ENCODE data around the gene FANCI.

The FANCI gene

GRCh38 chr15:89346516-89347231 lies 102.9 kb downstream of the FANCI start:
- Mint-ChIP-seq H3K4me1 (ENCODE audit: low read depth) (peaks cover 8% of the 10 kb centered on the region), H3K27me3 (peaks cover 3% of the 10 kb centered on the region), H3K4me3 (no peak overlapping the region), H3K27ac (no peak overlapping the region), H3K9me3 (no peaks in the 10 kb centered on the region), H3K36me3 (ENCODE audit: low read depth) (no peaks in the 10 kb centered on the region)

- H3K36me3 Mint-ChIP-seq (ENCODE audit: low read depth) = no peaks in the 10 kb centered on the region
- H3K4me1 Mint-ChIP-seq (ENCODE audit: low read depth) = peaks cover 8% of the 10 kb centered on the region
- peaks cover 14% of the 10 kb centered on the region for H3K27me3 Mint-ChIP-seq
- H3K27ac Mint-ChIP-seq = no peak overlapping the region
- no peak overlapping the region for H3K4me3 Mint-ChIP-seq
- H3K9me3 Mint-ChIP-seq = no peaks in the 10 kb centered on the region
Measured at GRCh38 chr15:89349206-89349558, 105.4 kb downstream of the FANCI start.

GRCh38 chr15:89352476-89352875 lies 108.7 kb downstream of the FANCI start:
- H3K9me3 Mint-ChIP-seq = no peaks in the 10 kb centered on the region
- no peaks in the 10 kb centered on the region for H3K36me3 Mint-ChIP-seq (ENCODE audit: low read depth)
- H3K4me1 Mint-ChIP-seq (ENCODE audit: low read depth) = peaks cover 8% of the 10 kb centered on the region
- H3K27me3 Mint-ChIP-seq = peaks cover 37% of the 10 kb centered on the region
- no peak overlapping the region for H3K4me3 Mint-ChIP-seq
- no peak overlapping the region for H3K27ac Mint-ChIP-seq

- Mint-ChIP-seq H3K4me1 (ENCODE audit: low read depth) (peaks cover 2% of the 10 kb centered on the region), H3K27me3 (peaks cover 46% of the 10 kb centered on the region), H3K27ac (no peak overlapping the region)
Measured at GRCh38 chr15:89353991-89354390, 110.2 kb downstream of the FANCI start.

GRCh38 chr15:89356634-89357298 lies 113.0 kb downstream of the FANCI start:
- peaks cover 13% of the 10 kb centered on the region for H3K4me1 Mint-ChIP-seq (ENCODE audit: low read depth)
- peaks cover 72% of the 10 kb centered on the region for H3K27me3 Mint-ChIP-seq
- no peak overlapping the region for H3K4me3 Mint-ChIP-seq

More at GRCh38 chr15:89353991-89354390, 110.2 kb downstream of the FANCI start:
- Mint-ChIP-seq H3K4me3 (no peak overlapping the region), H3K36me3 (ENCODE audit: low read depth) (no peaks in the 10 kb centered on the region), H3K9me3 (no peaks in the 10 kb centered on the region)

GRCh38 chr15:89358435-89358754 lies 114.6 kb downstream of the FANCI start:
- Mint-ChIP-seq H3K4me3 (peak overlapping the region; percentile 75), H3K27me3 (peaks cover 78% of the 10 kb centered on the region), H3K27ac (no peak overlapping the region)

More at GRCh38 chr15:89356634-89357298, 113.0 kb downstream of the FANCI start:
- Mint-ChIP-seq H3K36me3 (ENCODE audit: low read depth) (no peaks in the 10 kb centered on the region), H3K27ac (no peak overlapping the region), H3K9me3 (no peaks in the 10 kb centered on the region)

GRCh38 chr15:89358755-89359439 lies 115.1 kb downstream of the FANCI start:
- Mint-ChIP-seq H3K36me3 (ENCODE audit: low read depth) (no peaks in the 10 kb centered on the region), H3K9me3 (no peaks in the 10 kb centered on the region), H3K27ac (no peak overlapping the region), H3K4me3 (peak overlapping the region; percentile 75), H3K27me3 (peaks cover 78% of the 10 kb centered on the region), H3K4me1 (ENCODE audit: low read depth) (peaks cover 19% of the 10 kb centered on the region)

More at GRCh38 chr15:89358435-89358754, 114.6 kb downstream of the FANCI start:
- Mint-ChIP-seq H3K4me1 (ENCODE audit: low read depth) (peaks cover 18% of the 10 kb centered on the region), H3K9me3 (no peaks in the 10 kb centered on the region), H3K36me3 (ENCODE audit: low read depth) (no peaks in the 10 kb centered on the region)

GRCh38 chr15:89359471-89360293 lies 115.9 kb downstream of the FANCI start:
- H3K27me3 Mint-ChIP-seq = peaks cover 82% of the 10 kb centered on the region
- H3K9me3 Mint-ChIP-seq = no peaks in the 10 kb centered on the region
- H3K36me3 Mint-ChIP-seq (ENCODE audit: low read depth) = no peaks in the 10 kb centered on the region
- peaks cover 19% of the 10 kb centered on the region for H3K4me1 Mint-ChIP-seq (ENCODE audit: low read depth)
- H3K4me3 Mint-ChIP-seq = no peak overlapping the region
- H3K27ac Mint-ChIP-seq = no peak overlapping the region

- H3K4me1 Mint-ChIP-seq (ENCODE audit: low read depth) = peaks cover 19% of the 10 kb centered on the region
- no peaks in the 10 kb centered on the region for H3K36me3 Mint-ChIP-seq (ENCODE audit: low read depth)
- H3K4me3 Mint-ChIP-seq = no peak overlapping the region
- no peaks in the 10 kb centered on the region for H3K9me3 Mint-ChIP-seq
- H3K27me3 Mint-ChIP-seq = peaks cover 85% of the 10 kb centered on the region
- H3K27ac Mint-ChIP-seq = peak overlapping the region; percentile 41
Measured at GRCh38 chr15:89360294-89360971, 116.7 kb downstream of the FANCI start.

- Mint-ChIP-seq H3K9me3 (no peaks in the 10 kb centered on the region), H3K4me1 (ENCODE audit: low read depth) (peaks cover 19% of the 10 kb centered on the region), H3K27ac (no peak overlapping the region), H3K4me3 (no peak overlapping the region), H3K36me3 (ENCODE audit: low read depth) (no peaks in the 10 kb centered on the region), H3K27me3 (peaks cover 86% of the 10 kb centered on the region)
Measured at GRCh38 chr15:89361451-89362202, 117.8 kb downstream of the FANCI start.

- no peaks in the 10 kb centered on the region for H3K36me3 Mint-ChIP-seq (ENCODE audit: low read depth)
- peaks cover 24% of the 10 kb centered on the region for H3K4me1 Mint-ChIP-seq (ENCODE audit: low read depth)
- H3K27ac Mint-ChIP-seq = no peak overlapping the region
- H3K4me3 Mint-ChIP-seq = no peak overlapping the region
- no peaks in the 10 kb centered on the region for H3K9me3 Mint-ChIP-seq
- peaks cover 86% of the 10 kb centered on the region for H3K27me3 Mint-ChIP-seq
Measured at GRCh38 chr15:89362203-89363101, 118.7 kb downstream of the FANCI start.

GRCh38 chr15:89363133-89363532 lies 119.4 kb downstream of the FANCI start:
- Mint-ChIP-seq H3K4me3 (no peak overlapping the region), H3K27ac (no peak overlapping the region), H3K4me1 (ENCODE audit: low read depth) (peaks cover 24% of the 10 kb centered on the region), H3K9me3 (no peaks in the 10 kb centered on the region), H3K36me3 (ENCODE audit: low read depth) (no peaks in the 10 kb centered on the region), H3K27me3 (peaks cover 79% of the 10 kb centered on the region)

GRCh38 chr15:89363770-89364169 lies 120.0 kb downstream of the FANCI start:
- Mint-ChIP-seq H3K9me3 (no peaks in the 10 kb centered on the region), H3K4me3 (no peak overlapping the region), H3K27me3 (peaks cover 79% of the 10 kb centered on the region), H3K36me3 (ENCODE audit: low read depth) (no peaks in the 10 kb centered on the region), H3K27ac (no peak overlapping the region), H3K4me1 (ENCODE audit: low read depth) (peaks cover 25% of the 10 kb centered on the region)

Measured in stimulated activated naive CD8-positive, alpha-beta T cell treated with anti-CD3 and anti-CD28 coated beads, Interleukin-15, Interleukin-2, amounts not matched to agents 100 ng/mL and 50 ng/mL, for 24 hours (primary cell).